SU-DHL-6 (cell line): Measurements from ENCODE around the gene SPTBN1.

Experiments used
- CTCF ChIP-seq: fragments of 200-600 bp; sonication (generic); IDR thresholded peaks from one replicate; pipeline ENCODE4 v1.5.1; 2017; ENCODE audit warnings: antibody characterized with exemption, mild to moderate bottlenecking, low read length, moderate library complexity; ENCODE audit not compliant: insufficient read depth, poor library complexity, severe bottlenecking
- EZH2phosphoT487 ChIP-seq: fragments of 200-600 bp; sonication (generic), shearing (Covaris generic); conservative IDR thresholded peaks from 2 replicates; pipeline ENCODE4 v1.6.1; 2018; ENCODE audit warnings: mild to moderate bottlenecking, antibody characterized with exemption, low read length, moderate library complexity, mixed read lengths

- TF ChIP-seq CTCF: no peak
- TF ChIP-seq EZH2phosphoT487: no peak
These were observed 101.6 kb downstream of the SPTBN1 start for GRCh38 chr2:54557601-54558187.
